DOHH2 (cell line): Measurements from ENCODE around the gene C6orf136.
A peak's percentile ranks its signal among the peaks of the same experiment; 100 is the strongest.

Experiments used
- EZH2phosphoT487 ChIP-seq: fragments of 200-600 bp; sonication (generic); IDR thresholded peaks from 2 replicates; pipeline ENCODE4 v1.6.1; 2017; ENCODE audit warnings: borderline replicate concordance, mild to moderate bottlenecking, antibody characterized with exemption, low read length, moderate library complexity, mixed read lengths
- TF ChIP-seq, protein P1 (sequence below): fragments of 200-600 bp; sonication (generic); IDR thresholded peaks from one replicate; pipeline ENCODE4 v1.5.1; 2014; ENCODE audit warnings: antibody characterized with exemption, mild to moderate bottlenecking, low read depth, low read length; ENCODE audit not compliant: poor library complexity, severe bottlenecking

DNA sequence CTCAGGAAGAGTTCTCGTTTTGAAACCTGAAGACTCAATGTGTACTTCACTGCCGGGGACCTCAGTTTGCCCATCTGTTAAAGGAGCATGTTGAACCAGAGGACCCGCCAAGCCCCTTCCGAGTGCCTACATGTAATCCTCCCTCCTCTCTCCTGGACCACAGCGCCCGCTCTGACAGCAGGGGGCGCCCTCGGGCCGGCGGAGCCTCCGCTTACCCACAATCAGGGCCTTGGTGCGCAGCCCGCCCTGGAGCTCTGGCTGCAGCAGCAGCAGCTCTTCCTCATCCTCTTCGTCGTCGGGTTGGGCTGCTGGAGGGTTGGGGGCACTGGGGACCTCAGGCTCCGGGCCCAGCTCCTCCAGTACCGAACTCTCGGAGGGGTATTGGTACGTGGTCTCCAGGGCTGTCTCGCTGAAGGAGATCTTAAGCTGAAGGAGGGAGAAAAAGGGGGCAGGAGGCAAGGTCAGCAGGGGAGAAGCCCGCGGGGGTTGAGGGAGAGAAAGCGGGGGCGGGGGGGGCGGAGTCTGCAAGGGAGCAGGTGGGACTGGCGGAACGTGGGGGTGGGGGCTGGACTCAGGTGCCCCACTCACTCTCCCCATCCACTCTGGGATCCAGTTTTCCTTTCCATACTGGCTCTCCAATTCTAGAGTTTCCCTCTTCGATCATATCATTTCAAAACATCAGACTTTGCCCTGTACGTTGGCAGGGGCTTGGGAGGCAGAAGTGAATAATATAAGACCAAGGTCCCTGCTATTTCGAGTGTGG is 32.2 kb downstream of the C6orf136 start:
- TF ChIP-seq, protein P1, sequence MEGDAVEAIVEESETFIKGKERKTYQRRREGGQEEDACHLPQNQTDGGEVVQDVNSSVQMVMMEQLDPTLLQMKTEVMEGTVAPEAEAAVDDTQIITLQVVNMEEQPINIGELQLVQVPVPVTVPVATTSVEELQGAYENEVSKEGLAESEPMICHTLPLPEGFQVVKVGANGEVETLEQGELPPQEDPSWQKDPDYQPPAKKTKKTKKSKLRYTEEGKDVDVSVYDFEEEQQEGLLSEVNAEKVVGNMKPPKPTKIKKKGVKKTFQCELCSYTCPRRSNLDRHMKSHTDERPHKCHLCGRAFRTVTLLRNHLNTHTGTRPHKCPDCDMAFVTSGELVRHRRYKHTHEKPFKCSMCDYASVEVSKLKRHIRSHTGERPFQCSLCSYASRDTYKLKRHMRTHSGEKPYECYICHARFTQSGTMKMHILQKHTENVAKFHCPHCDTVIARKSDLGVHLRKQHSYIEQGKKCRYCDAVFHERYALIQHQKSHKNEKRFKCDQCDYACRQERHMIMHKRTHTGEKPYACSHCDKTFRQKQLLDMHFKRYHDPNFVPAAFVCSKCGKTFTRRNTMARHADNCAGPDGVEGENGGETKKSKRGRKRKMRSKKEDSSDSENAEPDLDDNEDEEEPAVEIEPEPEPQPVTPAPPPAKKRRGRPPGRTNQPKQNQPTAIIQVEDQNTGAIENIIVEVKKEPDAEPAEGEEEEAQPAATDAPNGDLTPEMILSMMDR, result peak; percentile 95
- no peak for TF ChIP-seq EZH2phosphoT487
